Sigmoid colon (tissue), 7 donors: Measurements from ENCODE around the gene ARHGAP45. TPM values are rescaled to one million over a fixed set of nuclear protein-coding genes. Genes with fewer than 3 reads are reported as not detected.

Experiments used
- DNase-seq: peaks from one replicate; pipeline ENCODE4 v3.0.0-alpha.2; 2019
- H3K27ac ChIP-seq, 4 donors: fragments of 200-600 bp; sonication (generic); one replicate each; pipeline ENCODE4 v1.5.1; 2016 to 2019; ENCODE audit warnings: mild to moderate bottlenecking in 1 of 4
- H3K27me3 ChIP-seq, 3 donors: fragments of 200-600 bp; sonication (generic); one replicate each; pipeline ENCODE4 v1.5.1; 2019; ENCODE audit warnings: mild to moderate bottlenecking in 1 of 3
- H3K36me3 ChIP-seq, 4 donors: fragments of 200-600 bp; sonication (generic); one replicate each; pipeline ENCODE4 v1.5.1; 2016 to 2019
- H3K4me1 ChIP-seq, 4 donors: fragments of 200-600 bp; sonication (generic); one replicate each; pipeline ENCODE4 v1.5.1; 2017 to 2019
- H3K4me3 ChIP-seq, 4 donors: fragments of 200-600 bp; sonication (generic); one replicate each; pipeline ENCODE4 v1.5.1; 2017 to 2019; ENCODE audit warnings: mild to moderate bottlenecking in 2 of 4, moderate library complexity in 1 of 4
- H3K9me3 ChIP-seq, 4 donors: fragments of 200-600 bp in 3 of 4; sonication (generic) in 3 of 4; one replicate each; pipeline versions ENCODE4 v1.5.1 to v1.6.1; 2013 to 2019
- CTCF ChIP-seq, 4 experiments: fragments of 450-650 bp in 3 of 4; fragments of 200-600 bp in 1 of 4; IDR thresholded peaks; one replicate each; pipeline ENCODE4 v1.5.1; 2016 to 2019; ENCODE audit warnings: antibody characterized with exemption in 4 of 4, mild to moderate bottlenecking in 3 of 4, moderate library complexity in 2 of 4
- EP300 ChIP-seq, 4 donors: sonication (generic); formaldehyde crosslinking; IDR thresholded peaks; one replicate each; pipeline ENCODE4 v1.6.1; 2017; ENCODE audit warnings: antibody characterized with exemption in 4 of 4
- POLR2A ChIP-seq, 2 donors: fragments of 450-650 bp; IDR thresholded peaks; one replicate each; pipeline ENCODE4 v1.6.1; 2016; ENCODE audit warnings: antibody characterized with exemption in 2 of 2, mild to moderate bottlenecking in 2 of 2, moderate library complexity in 2 of 2
- POLR2AphosphoS5 ChIP-seq, 4 donors: sonication (generic); formaldehyde crosslinking; IDR thresholded peaks; one replicate each; pipeline ENCODE4 v1.6.1; 2017; ENCODE audit warnings: antibody characterized with exemption in 4 of 4
- WGBS, 2 donors: extraction: QIAGEN DNeasy Blood & Tissue Kit; methylation state at CpG; one replicate each; pipeline ENCODE4 v1.1.7; 2013; 5-methylcytosine and 5-hydroxymethylcytosine counted together
- intact Hi-C: fragments of 100-400 bp; cut with DNase I; formaldehyde crosslinking; loops from one replicate; pipeline ENCODE4 v1.15.1; 2023
- polyA plus RNA-seq, 3 donors: library from polyadenylated mRNA; stranded (reverse); fragments of 200-250 nt; gene quantifications; one replicate each; pipeline ENCODE4 v1.2.3, GENCODE V29; 2013
- total RNA-seq, 4 donors: library from RNA; depleted of rRNA; stranded (reverse); fragments of >200 nt; gene quantifications; one replicate each; pipeline ENCODE4 v1.1.0, GENCODE V29; 2016
- donor health status: healthy with polysubstance abuse.
- donor health status: Bipolar disorder and iron deficiency.
- donor health status: healthy.

The ARHGAP45 gene
- total and polyA plus RNA-seq, 7 donors, result 12.8 to 103 (median 21.6) TPM

GRCh38 chr19:1080360-1081161 is 13.6 kb downstream of the ARHGAP45 start:
- no peak for TF ChIP-seq CTCF (IDR thresholded peaks at IDR 0.05)
- no peak for TF ChIP-seq POLR2AphosphoS5 (IDR thresholded peaks at IDR 0.05)
- TF ChIP-seq EP300 (IDR thresholded peaks at IDR 0.05), result no peak
- no peak for TF ChIP-seq POLR2A (IDR thresholded peaks at IDR 0.05)
- H3K4me1 ChIP-seq, result peaks cover 0 to 15% (median 9%) of the 10 kb centered on the region in 4 donors
- no peak overlapping the region for H3K27ac ChIP-seq
- 95 to 96% methylated on average over 50 of the region's 50 CpGs for WGBS, 2 donors
- H3K4me3 ChIP-seq, result no peak overlapping the region
- intact Hi-C loops, result no loop called here
- H3K9me3 ChIP-seq, result no peaks in the 10 kb centered on the region
- no peaks in the 10 kb centered on the region for H3K36me3 ChIP-seq
- DNase-seq, result no peak
- peaks cover 7 to 19% (median 15%) of the 10 kb centered on the region in 3 donors for H3K27me3 ChIP-seq

GRCh38 chr19:1081301-1082164 is 14.6 kb downstream of the ARHGAP45 start:
- intact Hi-C loops, result no loop called here
- Histone ChIP-seq H3K9me3 (no peaks in the 10 kb centered on the region), H3K27ac (no peak overlapping the region), H3K4me1 (peaks cover 0 to 15% (median 9%) of the 10 kb centered on the region in 4 donors), H3K36me3 (no peaks in the 10 kb centered on the region), H3K27me3 (peaks cover 7 to 19% (median 15%) of the 10 kb centered on the region in 3 donors), H3K4me3 (no peak overlapping the region)
- DNase-seq, result no peak
- TF ChIP-seq CTCF (IDR thresholded peaks at IDR 0.05) (no peak), POLR2AphosphoS5 (IDR thresholded peaks at IDR 0.05) (no peak), EP300 (IDR thresholded peaks at IDR 0.05) (no peak), POLR2A (IDR thresholded peaks at IDR 0.05) (no peak)
- WGBS, 2 donors, result 47 to 74% methylated on average over 58 of the region's 58 CpGs

- H3K27me3 ChIP-seq, result peaks cover 7 to 19% (median 15%) of the 10 kb centered on the region in 3 donors
- no peaks in the 10 kb centered on the region for H3K9me3 ChIP-seq
- H3K4me1 ChIP-seq, result peaks cover 0 to 15% (median 9%) of the 10 kb centered on the region in 4 donors
- TF ChIP-seq POLR2A (IDR thresholded peaks at IDR 0.05), result no peak
- TF ChIP-seq EP300 (IDR thresholded peaks at IDR 0.05), result no peak
- no peak for TF ChIP-seq CTCF (IDR thresholded peaks at IDR 0.05)
- TF ChIP-seq POLR2AphosphoS5 (IDR thresholded peaks at IDR 0.05), result no peak
- intact Hi-C loops, result no loop called here
- no peak overlapping the region for H3K27ac ChIP-seq
- peaks cover 0 to 2% (median 0%) of the 10 kb centered on the region in 4 donors for H3K36me3 ChIP-seq
- WGBS, 2 donors, result 5 to 43% methylated on average over 51 of the region's 51 CpGs
- peak overlapping the region in 2 of 4 donors; percentile 12 to 21 for H3K4me3 ChIP-seq
- DNase-seq, result no peak
Measured at GRCh38 chr19:1082165-1082927, 15.4 kb downstream of the ARHGAP45 start.

GRCh38 chr19:1082928-1083816 is 16.2 kb downstream of the ARHGAP45 start:
- Histone ChIP-seq H3K4me3 (peak overlapping the region in 1 of 4 donors; percentile 12), H3K27ac (no peak overlapping the region), H3K4me1 (peaks cover 0 to 16% (median 9%) of the 10 kb centered on the region in 4 donors), H3K36me3 (peaks cover 0 to 10% (median 4%) of the 10 kb centered on the region in 4 donors), H3K27me3 (peaks cover 7 to 19% (median 15%) of the 10 kb centered on the region in 3 donors), H3K9me3 (no peaks in the 10 kb centered on the region)
- no peak for TF ChIP-seq CTCF (IDR thresholded peaks at IDR 0.05)
- no peak for TF ChIP-seq POLR2A (IDR thresholded peaks at IDR 0.05)
- no peak for TF ChIP-seq EP300 (IDR thresholded peaks at IDR 0.05)
- no peak for TF ChIP-seq POLR2AphosphoS5 (IDR thresholded peaks at IDR 0.05)
- intact Hi-C loops, result no loop called here
- WGBS, 2 donors, result 28 to 81% methylated on average over 59 of the region's 59 CpGs
- no peak for DNase-seq
